ENCODE results near the gene SLC35A3.
"Not testable (repeated sequence)": the region's sequence is repeated elsewhere in the genome, so short reads cannot be mapped to it uniquely, and the experiment has no call there.

The SLC35A3 gene

GRCh38 chr1:99969729-99970621 is at the start of gene SLC35A3:
Gene SLC35A3 (plus strand): TSS chr1:99969996. CDS start chr1:99993555, 23,559 bp downstream.
- DNase-seq (ENCODE audit: low spot score) = peak; percentile 92

- no peak for DNase-seq (ENCODE audit: low spot score)
These were observed 35.0 kb upstream of the SLC35A3 start for GRCh38 chr1:99934801-99935200.

- DNase-seq (ENCODE audit: low spot score) = no peak
These were observed 34.3 kb upstream of the SLC35A3 start for GRCh38 chr1:99935534-99935933.

GRCh38 chr1:99936071-99936470 is 33.7 kb upstream of the SLC35A3 start:
- no peak for DNase-seq (ENCODE audit: low spot score)

GRCh38 chr1:99942723-99943122 is 27.1 kb upstream of the SLC35A3 start:
- DNase-seq (ENCODE audit: low spot score) = no peak

- peak; percentile 36 for DNase-seq (ENCODE audit: low spot score)
These were observed 26.5 kb upstream of the SLC35A3 start for GRCh38 chr1:99943223-99943794.

- DNase-seq (ENCODE audit: low spot score) = no peak
These were observed 25.6 kb upstream of the SLC35A3 start for GRCh38 chr1:99944192-99944591.

GRCh38 chr1:99945174-99945573 is 24.6 kb upstream of the SLC35A3 start:
- no peak for DNase-seq (ENCODE audit: low spot score)

GRCh38 chr1:99950486-99950885 is 19.3 kb upstream of the SLC35A3 start:
- DNase-seq (ENCODE audit: low spot score) = no peak

GRCh38 chr1:99952522-99952921 is 17.3 kb upstream of the SLC35A3 start:
- no peak for DNase-seq (ENCODE audit: low spot score)

GRCh38 chr1:99955375-99955774 is 14.4 kb upstream of the SLC35A3 start:
- no peak for DNase-seq (ENCODE audit: low spot score)

GRCh38 chr1:99956755-99957154 is 13.0 kb upstream of the SLC35A3 start:
- DNase-seq (ENCODE audit: low spot score) = peak; percentile 73

- no peak for DNase-seq (ENCODE audit: low spot score)
These were observed 12.0 kb upstream of the SLC35A3 start for GRCh38 chr1:99957818-99958217.

GRCh38 chr1:99959189-99959705 is 10.5 kb upstream of the SLC35A3 start:
- DNase-seq (ENCODE audit: low spot score) = not testable (repeated sequence)

- not testable (repeated sequence) for DNase-seq (ENCODE audit: low spot score)
These were observed 9.5 kb upstream of the SLC35A3 start for GRCh38 chr1:99960260-99960659.

GRCh38 chr1:99963041-99963795 is 6.6 kb upstream of the SLC35A3 start:
- peak; percentile 57 for DNase-seq (ENCODE audit: low spot score)

- DNase-seq (ENCODE audit: low spot score) = no peak
These were observed 5.0 kb upstream of the SLC35A3 start for GRCh38 chr1:99964806-99965205.

- DNase-seq (ENCODE audit: low spot score) = no peak
These were observed 4.0 kb upstream of the SLC35A3 start for GRCh38 chr1:99965646-99966375.

- DNase-seq (ENCODE audit: low spot score) = no peak
These were observed 1.6 kb upstream of the SLC35A3 start for GRCh38 chr1:99968214-99968613.

GRCh38 chr1:99969260-99969728 is 502 bp upstream of the SLC35A3 start:
- DNase-seq (ENCODE audit: low spot score) = no peak

GRCh38 chr1:99970713-99971255 is 988 bp downstream of the SLC35A3 start:
- peak; percentile 5 for DNase-seq (ENCODE audit: low spot score)

All from GM03348 (cell line).